NCI-H2107 treated with DMSO at 0.1 percent for 48 hours (cell line): ENCODE results near the gene ZDHHC11B.
"Not testable (repeated sequence)": the region's sequence is repeated elsewhere in the genome, so short reads cannot be mapped to it uniquely, and the experiment has no call there.

ENCODE experiments used
- DNase-seq: peaks from one replicate; lab custom pipeline; 2025; ENCODE audit not compliant: unreplicated experiment; lab: John Stamatoyannopoulos, UW

The ZDHHC11B gene

DNA sequence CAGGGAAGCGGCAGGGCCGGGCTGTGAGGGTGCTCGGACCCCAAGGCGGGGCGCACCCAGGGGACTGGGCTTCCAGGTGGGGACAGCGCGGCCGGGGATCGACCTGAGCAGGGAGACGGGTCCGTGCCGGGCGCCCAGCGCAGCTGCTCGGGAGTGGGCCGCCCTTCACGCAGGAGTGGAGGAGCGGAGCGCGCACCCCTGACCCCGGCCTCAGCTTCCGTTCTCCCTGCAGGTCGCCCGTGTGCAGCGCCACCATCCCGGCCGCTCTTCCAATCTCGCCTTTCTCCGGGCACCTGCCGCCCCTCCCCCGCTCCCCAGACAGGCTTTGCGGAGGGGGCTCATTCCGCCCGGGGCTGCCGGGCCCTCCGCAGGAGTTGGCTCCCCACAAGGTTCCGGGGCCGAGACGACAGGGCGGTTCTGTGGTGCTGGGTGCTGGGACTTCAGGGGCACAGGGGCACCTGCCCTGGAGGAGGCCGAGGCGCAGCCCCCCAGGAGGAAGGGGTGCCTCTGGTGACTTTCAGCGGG is 714 bp upstream of the ZDHHC11B start:
- DNase-seq = not testable (repeated sequence)

DNA sequence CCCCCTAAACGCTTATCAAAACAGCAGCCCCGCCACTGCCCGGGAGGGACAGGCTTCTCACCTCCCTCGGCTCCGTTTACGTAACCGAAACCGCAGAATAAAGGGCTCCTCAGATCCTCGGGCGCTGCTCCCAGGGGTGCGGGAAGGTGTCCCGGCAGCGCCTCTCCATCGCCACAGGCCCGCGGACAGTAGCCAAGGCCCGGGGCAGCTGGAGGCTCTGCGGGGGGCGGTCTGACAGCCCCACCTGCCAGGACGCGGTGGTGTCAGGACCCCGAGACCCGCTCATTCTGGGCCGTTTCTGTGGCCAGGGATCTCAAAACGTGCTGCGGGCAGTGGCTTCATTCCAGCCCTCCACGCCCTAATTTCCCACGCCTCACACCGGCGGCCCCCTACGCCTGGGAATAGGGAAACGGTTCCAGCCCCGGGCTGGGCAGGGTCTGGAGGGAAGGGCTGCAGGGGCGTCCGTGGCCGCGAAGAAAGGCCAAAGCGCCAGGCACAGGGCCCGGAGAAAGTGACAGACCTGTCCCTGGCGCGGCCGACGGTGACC is 575 bp downstream of the ZDHHC11B start:
- peak; percentile 39 for DNase-seq

DNA sequence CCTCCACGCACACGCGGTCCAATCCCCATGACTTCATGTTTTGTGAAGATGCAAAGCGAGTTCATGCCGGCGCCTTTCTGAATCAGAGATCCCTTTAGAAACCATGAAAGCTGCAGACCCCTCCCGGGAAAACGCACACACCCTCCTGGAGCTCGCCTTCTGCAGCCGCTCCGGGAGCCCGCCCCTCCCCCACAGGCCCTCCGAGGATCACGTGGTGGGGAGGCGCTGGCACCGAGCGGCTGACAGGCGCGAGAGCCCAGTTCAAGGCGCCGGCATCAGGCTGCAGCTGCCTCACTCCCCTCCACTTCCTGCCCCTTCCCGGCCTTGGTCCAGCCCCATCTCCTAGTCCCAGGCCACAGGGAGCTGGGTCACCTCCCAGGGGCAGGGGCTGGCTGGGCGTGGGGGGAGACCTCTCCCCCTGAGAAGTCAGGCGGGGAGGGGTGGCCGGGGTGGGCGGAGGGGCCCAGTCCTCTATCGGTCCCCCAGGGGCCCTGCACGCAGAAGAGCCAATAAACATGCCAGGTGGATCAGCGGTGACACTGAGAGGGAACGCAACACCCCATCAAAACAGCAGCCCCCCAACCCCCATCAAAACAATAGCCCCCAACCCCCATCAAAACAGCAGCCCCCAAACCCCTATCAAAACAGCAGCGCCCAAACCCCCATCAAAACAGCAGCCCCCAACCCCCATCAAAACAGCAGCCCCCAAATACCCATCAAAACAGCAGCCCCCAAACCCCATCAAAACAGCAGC is 1.3 kb downstream of the ZDHHC11B start:
- DNase-seq = not testable (repeated sequence)

- DNase-seq = not testable (repeated sequence)
Observed at GRCh38 chr5:782356-782755, 2.2 kb downstream of the ZDHHC11B start.

DNA sequence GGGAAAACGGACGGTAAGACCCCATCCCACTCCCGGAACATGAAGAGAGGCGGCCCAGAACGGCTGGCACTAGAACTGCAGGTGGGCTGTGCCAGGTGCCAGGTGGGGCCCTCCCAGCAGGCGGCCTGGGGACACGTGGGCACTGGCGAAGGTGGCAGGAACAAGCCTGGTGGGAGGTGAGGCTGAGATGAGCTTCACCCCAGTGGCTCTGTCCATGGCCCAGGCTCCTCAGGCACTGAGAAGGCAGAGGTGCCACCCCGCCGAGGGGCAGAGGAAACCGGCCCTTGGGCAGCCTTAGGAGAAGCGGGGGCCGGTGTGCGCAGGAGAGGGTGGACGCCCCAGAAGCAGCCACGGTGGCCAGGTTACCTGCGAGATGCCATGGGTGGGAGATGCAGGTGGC is 4.0 kb downstream of the ZDHHC11B start:
- not testable (repeated sequence) for DNase-seq

- not testable (repeated sequence) for DNase-seq
Observed at GRCh38 chr5:778967-779366, 5.6 kb downstream of the ZDHHC11B start.

DNA sequence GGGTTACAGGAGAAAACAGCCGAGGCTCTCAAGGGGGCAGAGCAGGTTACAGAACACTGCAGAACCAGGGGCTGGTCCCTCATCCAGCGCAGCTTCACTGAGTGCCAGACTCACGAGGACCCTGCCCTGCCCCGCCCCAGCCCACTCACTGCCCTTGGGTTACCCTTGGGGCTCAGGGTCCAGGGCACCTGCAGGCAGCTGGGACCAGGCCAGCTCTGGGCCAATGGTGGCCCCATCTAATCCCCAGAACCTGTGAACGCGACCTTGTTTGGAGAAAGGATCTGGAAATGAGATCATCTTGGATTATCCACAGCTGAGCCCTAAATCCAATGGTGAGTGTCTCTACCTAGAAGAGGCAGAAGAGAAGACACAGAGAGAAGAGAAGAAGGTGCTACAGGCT is 6.1 kb downstream of the ZDHHC11B start:
- DNase-seq = not testable (repeated sequence)

GRCh38 chr5:777756-778161 is 6.8 kb downstream of the ZDHHC11B start:
- DNase-seq = no peak

- no peak for DNase-seq
Observed at GRCh38 chr5:776862-777711, 7.4 kb downstream of the ZDHHC11B start.

GRCh38 chr5:775961-776861 is 8.3 kb downstream of the ZDHHC11B start:
- DNase-seq = no peak

DNA sequence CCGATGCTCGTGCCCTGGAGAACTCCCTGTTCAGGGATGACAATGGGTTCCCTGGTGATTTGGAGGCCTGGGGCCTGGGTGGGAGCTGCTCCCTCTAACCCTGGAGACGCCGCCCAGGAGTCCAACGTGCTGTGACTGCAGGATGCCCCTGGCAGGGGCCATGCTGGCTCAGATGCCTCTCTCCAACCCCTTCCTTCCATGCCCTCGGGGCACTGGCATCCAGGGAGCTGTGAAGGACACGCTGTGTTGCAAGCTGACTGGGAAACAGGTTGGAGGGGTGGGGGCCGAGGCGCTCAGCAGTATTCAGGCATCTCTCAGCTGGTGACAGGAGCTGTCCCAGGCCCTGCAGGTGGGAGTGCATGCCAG is 9.0 kb downstream of the ZDHHC11B start:
- DNase-seq = not testable (repeated sequence)

GRCh38 chr5:774854-775505 is 9.5 kb downstream of the ZDHHC11B start:
- not testable (repeated sequence) for DNase-seq

DNA sequence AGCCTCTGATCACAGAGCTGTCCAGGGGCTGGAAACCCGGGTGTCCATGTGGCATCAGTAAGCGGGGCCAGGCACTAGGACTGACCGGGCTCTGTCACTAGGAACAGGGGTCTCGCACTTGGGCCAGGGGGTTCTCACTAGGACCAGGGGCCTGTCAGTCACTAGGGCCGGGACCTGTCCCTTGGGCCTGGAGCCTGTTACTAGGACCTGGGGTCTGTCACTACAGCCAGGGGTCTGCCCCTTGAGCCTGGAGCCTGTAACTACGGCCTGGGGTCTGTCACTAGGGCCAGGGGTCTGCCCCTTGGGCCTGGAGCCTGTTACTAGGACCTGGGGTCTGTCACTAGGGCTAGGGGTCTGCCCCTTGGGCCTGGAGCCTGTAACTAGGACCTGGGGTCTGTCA is 10.2 kb downstream of the ZDHHC11B start:
- not testable (repeated sequence) for DNase-seq

DNA sequence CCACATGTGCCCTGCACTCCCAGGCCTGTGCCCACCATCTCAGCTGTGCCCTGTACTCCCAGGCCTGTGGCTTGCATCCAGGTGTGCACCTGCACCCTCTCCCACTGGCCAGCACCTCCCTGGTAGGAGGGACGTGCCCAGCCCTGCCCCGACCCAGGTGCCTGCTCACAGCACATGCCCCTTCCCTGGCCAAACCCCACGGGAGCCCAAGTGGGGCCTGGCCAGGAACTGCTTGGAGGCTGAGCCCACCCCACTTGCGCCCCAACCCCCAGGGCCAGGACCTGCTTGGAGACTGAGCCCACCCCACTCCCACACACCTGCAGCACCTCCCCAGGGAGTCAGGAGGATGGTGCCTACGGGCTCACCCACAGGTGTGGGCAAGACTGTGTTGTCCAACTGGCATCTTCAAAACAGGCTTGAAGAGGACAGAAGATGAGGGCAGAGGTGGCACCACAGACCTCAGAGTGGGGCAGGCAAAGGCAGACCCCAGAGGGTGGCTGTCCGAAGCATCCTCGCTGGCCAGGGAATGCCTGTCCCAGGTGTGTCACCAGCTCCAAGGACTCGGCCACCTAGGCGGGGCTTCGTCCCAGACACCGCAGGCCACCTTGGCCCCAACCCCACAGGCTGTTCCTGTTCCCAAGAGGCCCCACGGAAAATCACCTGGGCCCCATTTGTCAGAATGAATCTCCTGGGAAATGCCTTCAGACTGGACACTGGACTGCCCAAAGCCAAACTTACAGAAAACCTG is 10.8 kb downstream of the ZDHHC11B start:
- no peak for DNase-seq

DNA sequence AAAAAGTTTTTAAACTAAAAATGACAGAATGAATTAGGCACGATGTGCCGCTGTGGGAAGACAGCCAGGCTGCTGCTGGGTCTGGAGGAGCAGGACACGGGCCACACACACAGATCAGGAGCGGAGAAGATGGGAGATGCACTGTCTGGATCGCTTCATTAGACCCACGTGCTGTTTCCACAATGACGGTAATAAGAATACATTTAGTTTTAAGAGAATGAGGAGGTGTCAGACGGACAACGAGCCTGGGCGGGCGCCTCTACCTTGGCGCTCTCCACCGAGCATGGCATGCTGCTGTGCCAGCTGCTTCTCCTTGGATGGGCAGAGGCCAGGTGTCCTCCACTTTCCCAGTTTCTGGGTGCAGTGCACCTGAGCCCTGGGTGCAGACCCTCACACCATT is 11.6 kb downstream of the ZDHHC11B start:
- DNase-seq = not testable (repeated sequence)

DNA sequence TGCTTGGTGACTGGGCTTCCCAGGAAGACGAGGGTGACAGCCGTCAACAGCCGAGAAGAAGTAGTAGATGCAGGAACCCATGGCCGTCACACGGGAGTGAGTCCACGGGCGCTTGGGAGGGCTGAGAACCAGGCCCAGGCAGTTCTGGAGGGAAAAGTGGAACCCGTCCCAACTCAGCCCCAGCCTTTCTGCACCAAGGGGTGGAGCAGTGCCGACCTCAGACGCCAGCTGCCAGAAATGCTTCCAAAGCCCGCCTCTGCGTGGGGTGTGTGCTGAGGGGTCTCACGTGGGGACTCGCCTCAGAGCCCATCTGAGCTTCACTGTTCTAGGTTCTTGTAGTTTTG is 12.0 kb downstream of the ZDHHC11B start:
- not testable (repeated sequence) for DNase-seq

DNA sequence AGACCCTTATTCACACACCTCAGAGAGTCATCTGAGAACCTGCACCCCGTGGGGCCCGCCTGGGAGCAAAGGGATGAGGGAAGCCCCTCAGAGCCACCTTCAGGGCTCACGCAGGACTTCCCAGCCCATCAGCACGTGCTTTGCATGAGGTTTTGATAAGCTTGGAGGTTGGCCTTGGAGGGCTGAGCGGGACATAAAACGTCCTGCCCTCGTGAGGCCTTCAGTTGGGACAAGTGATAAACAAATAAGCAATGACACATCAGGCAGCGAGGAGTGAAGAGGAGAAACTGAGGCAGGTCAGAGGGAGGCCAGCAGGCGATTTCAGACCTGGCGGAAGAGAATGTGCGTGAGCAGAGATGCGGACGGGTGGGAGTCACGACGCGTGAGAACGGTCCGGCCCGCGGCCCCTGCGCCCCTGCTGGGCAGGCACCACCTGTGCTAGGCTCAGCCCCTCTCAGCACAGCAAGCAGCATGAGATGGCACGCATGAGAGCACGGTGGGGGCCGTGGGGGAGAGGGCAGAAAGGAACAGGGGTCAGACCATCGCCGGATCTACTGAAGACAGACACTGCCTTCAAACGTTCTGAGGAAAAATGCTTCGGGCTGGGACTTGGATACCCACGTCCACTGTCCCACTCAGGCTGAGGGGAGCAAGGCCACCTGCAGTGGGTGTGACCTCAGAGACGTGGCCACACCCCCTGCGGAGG is 12.5 kb downstream of the ZDHHC11B start:
- not testable (repeated sequence) for DNase-seq

DNA sequence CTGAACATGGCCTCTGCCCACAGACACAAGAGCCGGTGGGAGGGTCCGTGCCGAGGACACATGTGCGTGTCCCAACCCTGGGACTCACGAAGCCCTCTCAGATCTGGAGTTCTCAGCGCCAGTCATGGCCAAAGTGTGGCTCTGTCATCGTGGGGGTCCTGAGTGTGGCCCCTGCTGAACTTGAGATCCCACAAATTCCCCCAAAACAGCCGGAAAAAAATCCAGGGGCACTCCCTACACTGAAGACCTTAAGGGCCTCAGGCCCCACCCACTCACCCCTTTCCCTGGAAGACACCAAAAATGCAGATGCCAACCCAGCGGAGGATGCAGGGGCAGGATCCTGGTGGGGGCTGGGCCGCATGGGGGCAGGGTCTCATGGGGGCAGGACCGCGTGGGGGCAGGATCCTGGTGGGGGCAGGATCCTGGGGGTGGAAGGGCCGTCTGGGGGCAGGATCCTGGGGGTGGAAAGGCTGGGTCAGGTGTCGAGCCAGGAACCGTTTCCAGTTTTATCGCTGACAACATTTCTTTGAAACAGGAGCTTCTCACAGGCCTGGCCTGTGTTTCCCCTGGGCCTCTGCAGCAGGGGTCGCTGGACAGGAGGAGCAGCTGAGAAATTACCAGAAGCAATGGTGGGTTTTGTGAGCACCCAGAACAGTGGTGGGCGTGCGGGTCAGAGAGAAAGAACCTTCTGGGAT is 13.3 kb downstream of the ZDHHC11B start:
- not testable (repeated sequence) for DNase-seq
